ENCODE data around the gene SPDYE4.

The SPDYE4 gene

GRCh38 chr17:8741366-8741765, 17.0 kb downstream of the SPDYE4 start:
- DNase-seq (ENCODE audit: low read depth, low spot score), result no peak

GRCh38 chr17:8740486-8740885, 17.9 kb downstream of the SPDYE4 start:
- DNase-seq (ENCODE audit: low read depth, low spot score), result no peak

- peak; percentile 49 for DNase-seq (ENCODE audit: low read depth, low spot score)
Observed at GRCh38 chr17:8739097-8739496, 19.2 kb downstream of the SPDYE4 start.

GRCh38 chr17:8736796-8737195, 21.6 kb downstream of the SPDYE4 start:
- no peak for DNase-seq (ENCODE audit: low read depth, low spot score)

GRCh38 chr17:8736362-8736761, 22.0 kb downstream of the SPDYE4 start:
- DNase-seq (ENCODE audit: low read depth, low spot score), result no peak

- no peak for DNase-seq (ENCODE audit: low read depth, low spot score)
Observed at GRCh38 chr17:8735336-8735939, 22.9 kb downstream of the SPDYE4 start.

- no peak for DNase-seq (ENCODE audit: low read depth, low spot score)
Observed at GRCh38 chr17:8734876-8735275, 23.5 kb downstream of the SPDYE4 start.

- peak; percentile 9 for DNase-seq (ENCODE audit: low read depth, low spot score)
Observed at GRCh38 chr17:8732406-8733085, 25.8 kb downstream of the SPDYE4 start.

GRCh38 chr17:8729860-8730259, 28.5 kb downstream of the SPDYE4 start:
- DNase-seq (ENCODE audit: low read depth, low spot score), result no peak

GRCh38 chr17:8729421-8729820, 28.9 kb downstream of the SPDYE4 start:
- DNase-seq (ENCODE audit: low read depth, low spot score), result no peak

GRCh38 chr17:8728971-8729370, 29.4 kb downstream of the SPDYE4 start:
- no peak for DNase-seq (ENCODE audit: low read depth, low spot score)

GRCh38 chr17:8728251-8728938, 30.0 kb downstream of the SPDYE4 start:
- DNase-seq (ENCODE audit: low read depth, low spot score), result no peak

- DNase-seq (ENCODE audit: low read depth, low spot score), result peak; percentile 42
Observed at GRCh38 chr17:8726941-8727555, 31.3 kb downstream of the SPDYE4 start.

GRCh38 chr17:8725881-8726876, 32.2 kb downstream of the SPDYE4 start:
- no peak for DNase-seq (ENCODE audit: low read depth, low spot score)

- DNase-seq (ENCODE audit: low read depth, low spot score), result no peak
Observed at GRCh38 chr17:8724451-8724850, 33.9 kb downstream of the SPDYE4 start.

GRCh38 chr17:8720596-8720995, 37.8 kb downstream of the SPDYE4 start:
- DNase-seq (ENCODE audit: low read depth, low spot score), result no peak

GRCh38 chr17:8719291-8720246, 38.8 kb downstream of the SPDYE4 start:
- no peak for DNase-seq (ENCODE audit: low read depth, low spot score)

- DNase-seq (ENCODE audit: low read depth, low spot score), result no peak
Observed at GRCh38 chr17:8718001-8718563, 40.3 kb downstream of the SPDYE4 start.

GRCh38 chr17:8713878-8714277, 44.5 kb downstream of the SPDYE4 start:
- no peak for DNase-seq (ENCODE audit: low read depth, low spot score)

- no peak for DNase-seq (ENCODE audit: low read depth, low spot score)
Observed at GRCh38 chr17:8713315-8713714, 45.0 kb downstream of the SPDYE4 start.

Measured in astrocyte of the hippocampus (primary cell).